ENCODE measurements around the gene PDCD2L.

PDCD2L gene

DNA sequence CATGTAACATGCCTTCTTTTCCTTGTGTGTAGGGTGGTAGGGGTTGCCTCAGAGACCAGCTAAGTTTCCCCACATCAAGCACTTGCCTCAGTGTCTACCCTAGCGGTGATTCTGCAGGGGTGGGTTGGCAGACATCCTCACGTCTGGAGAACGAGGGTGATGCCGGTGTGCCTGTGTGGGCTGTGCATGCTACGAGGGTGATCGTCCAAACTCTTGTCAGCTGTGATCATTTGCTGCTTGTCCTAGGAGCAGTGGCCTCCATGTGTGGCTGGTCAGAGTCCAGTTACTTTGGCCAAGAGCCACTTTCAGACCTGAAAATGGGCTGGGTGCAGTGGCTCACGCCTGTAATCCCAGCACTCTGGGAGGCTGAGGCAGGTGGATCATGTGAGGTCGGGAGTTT, 34.1 kb upstream of the PDCD2L start:
- POLR2A ChIA-PET = interaction anchor here (0.7 to 2.4 kb wide), 3 partner anchors 10 to 138 kb away, joined by 3 to 11 read pairs (median 4); no protein-coding TSS in a partner anchor
- peaks cover 81 to 88% of the 10 kb centered on the region in 2 experiments for H3K36me3 ChIP-seq (ENCODE audit: control insufficient read depth in 2 of 2, insufficient read depth in 1 of 2, low read length in 2 of 2)

DNA sequence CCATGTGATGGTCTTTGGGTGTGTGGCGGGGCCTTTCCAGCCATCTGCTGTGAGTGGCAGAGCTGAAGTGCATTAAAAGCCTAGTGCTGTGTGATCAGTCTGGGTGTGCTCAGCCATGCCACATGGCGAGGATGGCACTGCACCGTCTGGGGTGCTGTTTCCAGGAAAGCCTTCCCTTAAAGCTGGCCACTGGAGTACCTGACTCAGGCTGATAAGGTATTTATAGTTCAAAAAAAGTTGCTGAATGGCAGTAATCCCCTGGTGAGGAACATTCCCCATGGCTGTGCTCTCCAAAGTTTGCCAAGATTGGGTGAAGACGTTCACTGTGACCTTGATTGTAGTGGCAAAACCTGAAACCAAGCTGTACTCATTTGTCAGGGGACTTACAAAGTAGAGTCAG, 33.2 kb upstream of the PDCD2L start:
- TF ChIP-seq, protein P1, sequence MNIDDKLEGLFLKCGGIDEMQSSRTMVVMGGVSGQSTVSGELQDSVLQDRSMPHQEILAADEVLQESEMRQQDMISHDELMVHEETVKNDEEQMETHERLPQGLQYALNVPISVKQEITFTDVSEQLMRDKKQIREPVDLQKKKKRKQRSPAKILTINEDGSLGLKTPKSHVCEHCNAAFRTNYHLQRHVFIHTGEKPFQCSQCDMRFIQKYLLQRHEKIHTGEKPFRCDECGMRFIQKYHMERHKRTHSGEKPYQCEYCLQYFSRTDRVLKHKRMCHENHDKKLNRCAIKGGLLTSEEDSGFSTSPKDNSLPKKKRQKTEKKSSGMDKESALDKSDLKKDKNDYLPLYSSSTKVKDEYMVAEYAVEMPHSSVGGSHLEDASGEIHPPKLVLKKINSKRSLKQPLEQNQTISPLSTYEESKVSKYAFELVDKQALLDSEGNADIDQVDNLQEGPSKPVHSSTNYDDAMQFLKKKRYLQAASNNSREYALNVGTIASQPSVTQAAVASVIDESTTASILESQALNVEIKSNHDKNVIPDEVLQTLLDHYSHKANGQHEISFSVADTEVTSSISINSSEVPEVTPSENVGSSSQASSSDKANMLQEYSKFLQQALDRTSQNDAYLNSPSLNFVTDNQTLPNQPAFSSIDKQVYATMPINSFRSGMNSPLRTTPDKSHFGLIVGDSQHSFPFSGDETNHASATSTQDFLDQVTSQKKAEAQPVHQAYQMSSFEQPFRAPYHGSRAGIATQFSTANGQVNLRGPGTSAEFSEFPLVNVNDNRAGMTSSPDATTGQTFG (tag by site-specific recombination; IDR thresholded peaks at IDR 0.05; ENCODE audit: borderline replicate concordance) = no peak
- no peak for TF ChIP-seq ZNF621 (tag by site-specific recombination; IDR thresholded peaks at IDR 0.05)
- no peak for TF ChIP-seq INSM2 (tag by site-specific recombination; IDR thresholded peaks at IDR 0.05)
- no peak for TF ChIP-seq AEBP2 (tag by site-specific recombination; IDR thresholded peaks at IDR 0.05; ENCODE audit: borderline replicate concordance)
- no peak for TF ChIP-seq ZNF747 (tag by site-specific recombination; IDR thresholded peaks at IDR 0.05)
- TF ChIP-seq ZNF626 (tag by site-specific recombination; IDR thresholded peaks at IDR 0.05) = no peak
- TF ChIP-seq ZNF433 (tag by site-specific recombination; IDR thresholded peaks at IDR 0.05; ENCODE audit: low read depth) = no peak
- TF ChIP-seq GLIS1 (tag by site-specific recombination; IDR thresholded peaks at IDR 0.05) = no peak
- H3K9me3 ChIP-seq (ENCODE audit: control insufficient read depth, insufficient read depth, low read depth, low read length) = no peaks in the 10 kb centered on the region
- H3K27ac ChIP-seq (ENCODE audit: extremely low read depth, low read depth, low read length) = no peak overlapping the region; the same call in 1 of the 2 replicates
- CTCF ChIA-PET = interaction anchor here (0.6 to 2.9 kb wide), 3 partner anchors 25 to 59 kb away, joined by 3 to 12 read pairs (median 8); no protein-coding TSS in a partner anchor
- H3K36me3 ChIP-seq (ENCODE audit: control insufficient read depth in 2 of 2, insufficient read depth in 1 of 2, low read length in 2 of 2) = peaks cover 89 to 97% of the 10 kb centered on the region in 2 experiments
- no peak overlapping the region for H3K4me3 ChIP-seq (ENCODE audit: low read depth, low read length)
- H3K4me1 ChIP-seq (ENCODE audit: control insufficient read depth, insufficient read depth, low read length) = peaks cover 11% of the 10 kb centered on the region
- POLR2A ChIA-PET = interaction anchor here (0.5 to 1.4 kb wide), 5 partner anchors 12 to 129 kb away, joined by 3 to 4 read pairs (median 4); no protein-coding TSS in a partner anchor

More for the DNA sequence above, 34.1 kb upstream of the PDCD2L start:
- CTCF ChIA-PET = interaction anchor here (0.6 to 2.9 kb wide), 4 partner anchors 11 to 62 kb away, joined by 3 to 12 read pairs (median 6); no protein-coding TSS in a partner anchor
- H3K4me1 ChIP-seq (ENCODE audit: control insufficient read depth, insufficient read depth, low read length) = peaks cover 14% of the 10 kb centered on the region
- no peak overlapping the region for H3K27ac ChIP-seq (ENCODE audit: extremely low read depth, low read depth, low read length)
- TF ChIP-seq, protein P2, sequence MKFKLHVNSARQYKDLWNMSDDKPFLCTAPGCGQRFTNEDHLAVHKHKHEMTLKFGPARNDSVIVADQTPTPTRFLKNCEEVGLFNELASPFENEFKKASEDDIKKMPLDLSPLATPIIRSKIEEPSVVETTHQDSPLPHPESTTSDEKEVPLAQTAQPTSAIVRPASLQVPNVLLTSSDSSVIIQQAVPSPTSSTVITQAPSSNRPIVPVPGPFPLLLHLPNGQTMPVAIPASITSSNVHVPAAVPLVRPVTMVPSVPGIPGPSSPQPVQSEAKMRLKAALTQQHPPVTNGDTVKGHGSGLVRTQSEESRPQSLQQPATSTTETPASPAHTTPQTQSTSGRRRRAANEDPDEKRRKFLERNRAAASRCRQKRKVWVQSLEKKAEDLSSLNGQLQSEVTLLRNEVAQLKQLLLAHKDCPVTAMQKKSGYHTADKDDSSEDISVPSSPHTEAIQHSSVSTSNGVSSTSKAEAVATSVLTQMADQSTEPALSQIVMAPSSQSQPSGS (tag by site-specific recombination; IDR thresholded peaks at IDR 0.05; ENCODE audit: low read depth) = no peak
- TF ChIP-seq TCF7L2 (IDR thresholded peaks at IDR 0.05; ENCODE audit: borderline replicate concordance, low read depth, low read length) = no peak
- no peak for TF ChIP-seq ZNF658 (tag by site-specific recombination; IDR thresholded peaks at IDR 0.05)
- no peak overlapping the region for H3K4me3 ChIP-seq (ENCODE audit: low read depth, low read length)
- no peaks in the 10 kb centered on the region for H3K9me3 ChIP-seq (ENCODE audit: control insufficient read depth, insufficient read depth, low read depth, low read length)

DNA sequence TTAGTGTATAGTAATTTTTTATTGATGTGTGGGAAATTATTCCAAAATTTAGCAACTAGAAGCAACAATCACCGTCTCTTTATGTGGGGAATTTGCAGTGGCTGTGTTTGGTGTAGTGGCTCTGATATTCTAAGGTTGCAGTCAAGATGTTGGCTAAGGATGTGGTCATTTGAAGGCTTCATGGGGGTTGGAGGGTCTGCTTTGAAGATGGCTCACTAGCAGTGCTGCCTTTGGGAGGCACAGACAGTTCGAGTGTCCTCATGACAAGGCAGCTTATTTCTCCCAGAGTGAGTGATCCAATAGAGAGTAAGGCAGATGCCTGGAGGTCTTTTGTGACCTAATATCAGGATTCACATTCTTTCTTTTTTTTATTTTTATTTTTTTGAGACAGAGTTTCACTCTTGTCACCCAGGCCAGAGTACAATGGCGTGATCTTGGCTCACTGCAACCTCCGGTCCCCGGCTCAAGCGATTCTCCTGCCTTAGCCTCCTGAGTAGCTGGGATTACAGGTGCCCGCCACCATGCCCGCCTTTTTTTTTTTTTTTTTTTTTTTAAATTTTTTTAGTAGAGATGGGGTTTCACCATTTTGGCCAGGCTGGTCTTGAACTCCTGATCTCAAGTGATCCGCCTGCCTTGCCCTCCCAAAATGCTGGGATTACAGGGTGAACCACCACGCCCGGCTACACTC, 30.5 kb upstream of the PDCD2L start:
- Histone ChIP-seq H3K9me3 (ENCODE audit: control insufficient read depth, insufficient read depth, low read depth, low read length) (no peaks in the 10 kb centered on the region), H3K36me3 (ENCODE audit: control insufficient read depth in 2 of 2, insufficient read depth in 1 of 2, low read length in 2 of 2) (peaks cover 84 to 98% of the 10 kb centered on the region in 2 experiments), H3K4me3 (ENCODE audit: low read depth, low read length) (no peak overlapping the region), H3K4me1 (ENCODE audit: control insufficient read depth, insufficient read depth, low read length) (no peaks in the 10 kb centered on the region), H3K27ac (ENCODE audit: extremely low read depth, low read depth, low read length) (no peak overlapping the region)
- TF ChIP-seq, protein P3, sequence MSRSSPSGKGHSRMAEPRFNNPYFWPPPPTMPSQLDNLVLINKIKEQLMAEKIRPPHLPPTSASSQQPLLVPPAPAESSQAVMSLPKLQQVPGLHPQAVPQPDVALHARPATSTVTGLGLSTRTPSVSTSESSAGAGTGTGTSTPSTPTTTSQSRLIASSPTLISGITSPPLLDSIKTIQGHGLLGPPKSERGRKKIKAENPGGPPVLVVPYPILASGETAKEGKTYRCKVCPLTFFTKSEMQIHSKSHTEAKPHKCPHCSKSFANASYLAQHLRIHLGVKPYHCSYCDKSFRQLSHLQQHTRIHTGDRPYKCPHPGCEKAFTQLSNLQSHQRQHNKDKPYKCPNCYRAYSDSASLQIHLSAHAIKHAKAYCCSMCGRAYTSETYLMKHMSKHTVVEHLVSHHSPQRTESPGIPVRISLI (tag by site-specific recombination; IDR thresholded peaks at IDR 0.05) = peak; percentile 96
- TF ChIP-seq ZNF146 (tag by site-specific recombination; IDR thresholded peaks at IDR 0.05) (no peak), ZNF223 (tag by site-specific recombination; IDR thresholded peaks at IDR 0.05) (no peak)
- ChIA-PET POLR2A (interaction anchor here (1.3 kb wide), 1 partner anchor 14 kb away, joined by 3 read pairs; no protein-coding TSS in a partner anchor), CTCF (interaction anchor here (0.7 to 1.0 kb wide), 2 partner anchors 14 to 28 kb away, joined by 4 read pairs; no protein-coding TSS in a partner anchor)
